Measurements from ENCODE around the gene FES. TPM values are rescaled to one million over a fixed set of nuclear protein-coding genes. Genes with fewer than 3 reads are reported as not detected.
"Not testable (repeated sequence)": the region's sequence is repeated elsewhere in the genome, so short reads cannot be mapped to it uniquely, and the experiment has no call there.

The FES gene
- polyA plus RNA-seq, 4 donors = 12.7 to 20.6 (median 16.1) TPM

DNA sequence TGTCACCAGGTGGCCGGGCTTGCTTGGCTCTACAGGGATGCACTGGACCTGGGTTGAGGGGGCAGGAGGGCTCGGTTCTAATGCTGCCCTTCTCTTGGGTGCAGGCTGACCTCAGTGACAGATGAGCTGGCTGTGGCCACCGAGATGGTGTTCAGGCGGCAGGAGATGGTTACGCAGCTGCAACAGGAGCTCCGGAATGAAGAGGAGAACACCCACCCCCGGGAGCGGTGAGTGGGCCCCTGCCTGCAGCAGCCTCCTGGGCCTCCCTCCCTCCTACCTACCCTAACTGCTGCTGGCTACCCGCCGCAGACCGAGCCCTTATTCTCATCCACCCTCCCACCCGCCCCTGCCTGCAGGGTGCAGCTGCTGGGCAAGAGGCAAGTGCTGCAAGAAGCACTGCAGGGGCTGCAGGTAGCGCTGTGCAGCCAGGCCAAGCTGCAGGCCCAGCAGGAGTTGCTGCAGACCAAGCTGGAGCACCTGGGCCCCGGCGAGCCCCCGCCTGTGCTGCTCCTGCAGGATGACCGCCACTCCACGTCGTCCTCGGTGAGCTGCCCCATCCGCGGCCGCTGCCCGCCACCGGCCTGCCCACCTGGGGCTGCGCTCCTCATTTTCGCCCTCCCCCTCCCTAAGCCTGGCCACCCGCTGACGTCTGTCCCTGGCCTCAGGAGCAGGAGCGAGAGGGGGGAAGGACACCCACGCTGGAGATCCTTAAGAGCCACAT is 5.6 kb downstream of the FES start:
- DNase-seq (ENCODE audit: low read depth in 4 of 4, low spot score in 2 of 4) = no peak

DNA sequence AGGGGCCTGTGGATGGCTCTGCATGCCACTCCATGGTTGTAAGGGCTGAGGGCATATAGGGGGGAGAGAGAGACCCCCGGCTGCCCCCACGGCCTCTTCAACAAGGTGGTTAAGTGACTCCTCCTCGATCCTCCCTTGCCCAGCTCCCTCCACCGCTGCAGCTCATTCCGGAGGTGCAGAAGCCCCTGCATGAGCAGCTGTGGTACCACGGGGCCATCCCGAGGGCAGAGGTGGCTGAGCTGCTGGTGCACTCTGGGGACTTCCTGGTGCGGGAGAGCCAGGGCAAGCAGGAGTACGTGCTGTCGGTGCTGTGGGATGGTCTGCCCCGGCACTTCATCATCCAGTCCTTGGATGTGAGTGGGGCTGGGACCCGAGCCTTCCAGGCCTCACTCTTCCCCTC is 6.5 kb downstream of the FES start:
- DNase-seq (ENCODE audit: low read depth in 4 of 4, low spot score in 2 of 4) = no peak

GRCh38 chr15:90891346-90891949 is 7.1 kb downstream of the FES start:
- DNase-seq (ENCODE audit: low read depth in 4 of 4, low spot score in 2 of 4) = no peak

DNA sequence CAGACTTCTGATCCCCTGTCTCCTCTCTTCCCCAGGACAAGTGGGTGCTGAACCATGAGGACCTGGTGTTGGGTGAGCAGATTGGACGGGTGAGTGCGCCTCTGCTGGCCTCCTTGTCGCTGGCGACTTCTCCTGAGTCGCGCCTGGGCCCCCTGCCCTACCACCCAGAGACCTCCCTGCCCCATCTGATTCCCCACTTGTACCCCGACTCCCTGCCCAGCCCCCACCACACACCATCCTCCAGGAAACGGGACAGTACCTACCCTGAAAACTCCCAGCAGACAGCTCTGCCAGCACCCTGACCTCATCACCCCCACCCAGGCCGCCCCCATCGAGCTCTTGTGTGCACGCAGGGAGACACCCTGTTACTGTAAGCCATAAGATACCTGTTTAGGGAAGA is 7.7 kb downstream of the FES start:
- DNase-seq (ENCODE audit: low read depth in 4 of 4, low spot score in 2 of 4) = no peak

DNA sequence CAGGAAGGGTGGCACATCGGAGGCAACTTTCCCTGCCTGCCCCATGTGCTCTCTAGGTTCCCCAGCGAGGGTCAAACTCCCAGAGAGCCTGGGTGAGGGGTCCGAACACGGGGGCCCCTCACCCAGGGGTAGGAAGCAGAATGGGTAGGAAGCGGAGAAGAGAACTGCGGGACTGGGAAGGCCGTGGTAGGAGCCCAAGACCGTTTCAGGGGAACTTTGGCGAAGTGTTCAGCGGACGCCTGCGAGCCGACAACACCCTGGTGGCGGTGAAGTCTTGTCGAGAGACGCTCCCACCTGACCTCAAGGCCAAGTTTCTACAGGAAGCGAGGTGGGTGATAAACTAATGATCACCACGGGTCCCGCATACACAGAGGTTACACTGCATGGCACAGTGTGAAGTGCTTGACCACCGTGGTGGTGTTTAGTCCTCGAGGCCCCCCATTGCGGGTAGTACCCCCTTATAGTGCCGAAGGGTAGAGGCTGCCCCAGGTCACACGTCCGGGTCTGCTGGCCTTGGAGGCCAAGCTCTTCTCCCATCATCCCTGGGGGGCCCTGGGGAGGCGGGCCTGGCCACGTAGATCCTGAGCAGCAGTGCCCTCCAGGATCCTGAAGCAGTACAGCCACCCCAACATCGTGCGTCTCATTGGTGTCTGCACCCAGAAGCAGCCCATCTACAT is 8.3 kb downstream of the FES start:
- no peak for DNase-seq (ENCODE audit: low read depth in 4 of 4, low spot score in 2 of 4)

- DNase-seq (ENCODE audit: low read depth in 4 of 4, low spot score in 2 of 4) = no peak
Observed at GRCh38 chr15:90893175-90894090, 9.1 kb downstream of the FES start.

DNA sequence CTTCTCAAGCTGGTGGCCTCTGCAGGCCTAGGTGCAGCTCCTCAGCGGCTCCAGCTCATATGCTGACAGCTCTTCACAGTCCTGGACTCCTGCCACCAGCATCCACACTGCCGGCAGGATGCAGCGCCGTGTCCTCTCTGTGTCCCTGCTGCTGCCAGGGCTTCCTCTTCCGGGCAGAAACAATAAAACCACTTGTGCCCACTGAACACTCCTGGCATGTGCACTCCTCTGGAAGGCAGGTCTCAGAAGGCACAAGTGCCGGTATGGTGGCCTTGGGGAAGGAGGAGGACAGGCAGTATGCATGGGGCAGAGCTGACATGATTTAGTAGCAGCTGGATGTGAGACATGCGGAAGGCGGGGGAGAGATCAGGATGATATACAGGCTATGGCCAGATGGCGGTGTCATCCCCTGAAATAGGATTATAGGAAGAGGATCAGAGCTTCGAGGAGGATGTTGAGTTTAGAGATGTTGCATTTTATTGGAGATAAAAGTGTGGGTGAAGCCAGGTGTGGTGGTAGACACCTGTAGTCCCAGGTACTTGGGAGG is 11.3 kb downstream of the FES start:
- DNase-seq (ENCODE audit: low read depth in 4 of 4, low spot score in 2 of 4) = no peak

DNA sequence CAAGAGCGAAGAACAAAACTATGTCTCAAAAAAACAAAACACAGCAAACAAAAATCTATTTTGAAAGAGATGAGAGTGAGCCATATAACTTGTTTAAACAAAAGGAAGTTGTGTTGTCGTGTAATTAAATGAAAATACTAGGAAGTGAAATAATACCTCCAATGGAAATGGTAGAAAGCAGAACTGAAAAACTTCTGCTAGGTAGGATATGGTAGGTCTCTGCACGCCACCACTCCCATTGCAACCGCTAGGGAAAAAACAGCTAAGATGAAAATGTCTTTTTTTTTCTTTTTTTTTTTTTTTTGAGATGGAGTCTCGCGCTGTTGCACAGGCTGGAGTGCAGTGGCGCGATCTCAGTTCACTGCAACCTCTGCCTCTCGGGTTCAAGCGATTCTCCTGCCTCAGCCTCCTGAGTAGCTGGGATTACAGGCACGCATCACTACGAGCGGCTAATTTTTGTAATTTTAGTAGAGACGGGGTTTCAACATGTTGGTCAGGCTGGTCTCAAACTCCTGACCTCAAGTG is 12.9 kb downstream of the FES start:
- DNase-seq (ENCODE audit: low read depth in 4 of 4, low spot score in 2 of 4) = not testable (repeated sequence)

DNA sequence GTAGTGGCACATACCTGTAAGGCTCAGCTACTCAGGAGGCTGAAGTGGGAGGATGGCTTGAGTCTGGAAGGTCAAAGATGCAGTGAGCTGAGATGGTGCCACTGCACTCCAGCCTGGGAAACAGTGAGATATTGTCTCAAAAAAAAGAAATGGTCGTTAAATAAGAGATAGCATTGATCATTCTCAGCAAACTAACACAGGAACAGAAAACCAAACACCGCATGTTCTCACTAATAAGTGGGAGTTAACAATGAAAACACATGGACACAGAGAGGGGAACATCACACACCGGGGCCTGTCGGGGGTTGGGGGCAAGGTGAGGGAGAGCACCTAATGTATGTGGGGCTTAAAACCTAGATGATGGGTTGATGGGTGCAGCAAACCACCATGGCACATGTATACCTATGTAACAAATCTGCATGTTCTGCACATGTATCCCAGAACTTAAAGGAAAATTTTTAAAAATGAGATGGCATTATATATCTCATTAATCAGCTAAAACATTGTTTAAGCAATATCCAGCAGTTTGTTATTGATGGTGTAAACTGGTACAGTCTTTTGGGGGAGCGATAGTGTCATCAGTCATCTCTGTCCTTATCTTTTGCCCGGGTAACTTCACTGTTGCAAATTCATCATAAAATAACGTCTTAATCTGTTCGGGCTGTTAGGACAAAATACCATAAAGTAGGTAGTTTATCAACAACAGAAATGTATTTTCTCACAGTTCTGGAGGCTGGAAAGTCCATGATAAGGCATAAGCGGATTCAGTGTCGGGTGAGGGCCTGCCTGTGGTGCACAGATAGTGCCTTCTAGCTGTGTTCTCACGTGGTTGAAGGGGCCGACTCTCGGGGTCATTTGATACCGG is 17.1 kb downstream of the FES start:
- DNase-seq (ENCODE audit: low read depth in 4 of 4, low spot score in 2 of 4) = no peak

- peak in 2 of 4 donors; percentile 69 to 71 for DNase-seq (ENCODE audit: low read depth in 4 of 4, low spot score in 2 of 4)
Observed at GRCh38 chr15:90902040-90902839, 17.9 kb downstream of the FES start.

DNA sequence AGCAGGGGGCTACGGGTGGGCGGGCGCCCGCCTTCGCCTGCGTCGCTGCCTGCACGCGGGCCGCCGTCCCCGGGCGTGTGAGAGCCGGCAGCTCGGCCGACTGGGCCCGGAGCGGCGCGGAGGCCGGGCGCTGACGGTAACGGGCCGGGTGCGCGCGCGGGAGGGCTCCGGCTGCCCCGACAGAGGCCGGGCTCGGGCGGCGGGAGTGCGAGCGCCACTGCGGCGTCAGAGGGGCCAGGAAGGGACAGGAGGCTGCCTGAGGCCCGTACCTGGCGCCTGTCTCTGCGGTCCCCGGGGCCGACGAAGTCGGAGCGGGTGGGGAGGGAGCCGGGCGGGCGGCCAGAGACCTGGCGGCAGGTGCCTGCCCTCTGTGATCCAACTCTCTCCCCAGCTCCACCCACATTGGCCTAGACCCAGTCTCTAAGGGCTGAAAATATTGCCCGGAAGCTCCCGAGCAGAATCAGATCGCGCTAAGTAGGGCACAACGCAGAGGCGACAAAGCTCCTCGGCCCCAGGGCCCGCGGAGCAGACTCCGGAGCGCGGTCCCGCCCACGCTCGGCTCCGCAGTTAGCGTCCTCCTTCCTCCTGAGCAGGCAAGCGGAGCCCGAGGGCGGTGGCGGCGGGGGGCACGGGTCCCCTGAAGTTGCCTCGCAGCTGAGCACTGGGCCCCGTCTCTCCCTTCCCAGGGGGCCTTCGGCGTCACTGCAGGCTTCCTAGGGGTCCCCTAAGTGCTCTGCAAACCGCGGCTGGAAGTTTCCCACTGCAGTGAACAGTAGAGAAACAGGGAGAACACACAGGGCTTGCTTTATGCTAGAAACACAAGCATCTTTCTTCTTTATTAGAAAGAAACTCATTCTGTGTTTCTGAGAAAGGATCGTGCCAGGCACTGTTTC is 18.8 kb downstream of the FES start, which contains the start of gene MAN2A2:
Gene MAN2A2, plus strand, starts transcription at position 463 of the 893 bp plus-strand sequence. CDS start 906 bp downstream, outside the sequence.
- DNase-seq (ENCODE audit: low read depth in 4 of 4, low spot score in 2 of 4) = peak in 1 of 4 donors; percentile 49

- DNase-seq (ENCODE audit: low read depth in 4 of 4, low spot score in 2 of 4) = no peak
Observed at GRCh38 chr15:90903733-90904536, 19.6 kb downstream of the FES start.

DNA sequence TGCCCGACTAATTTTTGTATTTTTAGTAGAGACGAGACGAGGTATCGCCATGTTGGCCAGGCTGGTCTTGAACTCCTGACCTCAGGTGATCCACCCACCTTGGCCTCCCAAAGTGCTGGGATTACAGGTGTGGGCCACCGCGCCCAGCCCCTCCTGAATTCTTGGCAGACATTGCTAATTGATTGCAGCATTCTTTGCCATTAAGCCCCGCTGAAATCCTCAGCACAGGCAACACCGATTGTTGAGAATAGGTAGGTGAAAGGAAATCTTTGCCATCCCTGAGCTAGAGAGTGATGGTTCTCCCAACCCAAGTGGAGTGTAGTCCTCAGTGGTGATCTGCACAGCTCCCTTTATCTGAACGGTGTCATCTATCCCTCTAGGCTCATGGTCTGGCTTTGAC is 20.4 kb downstream of the FES start:
- DNase-seq (ENCODE audit: low read depth in 4 of 4, low spot score in 2 of 4) = no peak

- DNase-seq (ENCODE audit: low read depth in 4 of 4, low spot score in 2 of 4) = no peak
Observed at GRCh38 chr15:90905306-90906180, 21.2 kb downstream of the FES start.

DNA sequence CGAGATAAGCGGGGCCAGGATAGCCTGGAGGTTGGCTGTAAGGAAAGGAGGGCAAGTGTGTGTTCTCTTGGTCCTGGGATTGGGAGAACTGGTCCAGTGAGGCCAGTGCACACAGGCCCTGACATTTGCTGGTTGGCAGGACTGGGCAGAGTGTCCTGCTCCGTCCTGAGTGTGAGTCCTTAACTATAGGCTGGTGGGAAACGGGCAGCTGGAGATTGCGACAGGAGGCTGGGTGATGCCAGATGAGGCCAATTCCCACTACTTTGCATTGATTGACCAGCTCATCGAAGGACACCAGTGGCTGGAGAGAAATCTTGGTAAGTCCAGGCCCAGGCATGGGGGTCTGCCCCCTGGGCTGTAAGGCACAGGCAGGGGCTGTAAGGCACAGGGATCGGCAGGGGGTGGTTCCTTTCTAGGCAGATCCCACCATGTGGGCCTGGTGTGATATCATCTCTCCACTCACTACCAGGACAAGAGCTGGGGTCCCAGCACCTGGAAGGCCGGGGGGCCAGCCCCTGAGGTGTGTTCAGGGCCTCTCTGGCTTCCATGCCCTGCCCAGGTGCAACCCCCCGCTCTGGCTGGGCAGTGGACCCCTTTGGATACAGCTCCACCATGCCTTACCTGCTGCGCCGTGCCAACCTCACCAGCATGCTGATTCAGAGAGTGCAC is 22.0 kb downstream of the FES start:
- no peak for DNase-seq (ENCODE audit: low read depth in 4 of 4, low spot score in 2 of 4)
